Fibroblast of mammary gland (primary cell): Measurements from ENCODE around the gene HOXB4.

Source experiments
- DNase-seq: peaks from one replicate; pipeline ENCODE4 v3.0.0-alpha.2; 2010; ENCODE audit warnings: low read depth
- H3K4me3 ChIP-seq: 2 replicates; pipeline ENCODE4 v1.5.1; 2011; ENCODE audit warnings: low read depth, mild to moderate bottlenecking, low read length, moderate library complexity; ENCODE audit not compliant: control insufficient read depth
- CTCF ChIP-seq: conservative IDR thresholded peaks from 2 replicates; pipeline ENCODE4 v1.5.1; 2011; ENCODE audit warnings: low read depth, low read length, inconsistent platforms; ENCODE audit not compliant: control insufficient read depth, insufficient read depth

The HOXB4 gene

GRCh38 chr17:48548523-48549280, 29.4 kb downstream of the HOXB4 start:
- TF ChIP-seq CTCF: no peak
- DNase-seq: no peak
- no peak overlapping the region for H3K4me3 ChIP-seq

GRCh38 chr17:48547808-48548522, 30.2 kb downstream of the HOXB4 start:
- H3K4me3 ChIP-seq: peak overlapping the region; percentile 44
- DNase-seq: peak; percentile 78
- no peak for TF ChIP-seq CTCF

GRCh38 chr17:48546924-48547807, 31.0 kb downstream of the HOXB4 start:
- DNase-seq: no peak
- peak overlapping the region; percentile 44 for H3K4me3 ChIP-seq
- TF ChIP-seq CTCF: no peak

- H3K4me3 ChIP-seq: peak overlapping the region; percentile 44
- peak; percentile 80 for DNase-seq
- no peak for TF ChIP-seq CTCF
Measured at GRCh38 chr17:48546137-48546923, 31.8 kb downstream of the HOXB4 start.

GRCh38 chr17:48545539-48545938, 32.6 kb downstream of the HOXB4 start:
- no peak overlapping the region for H3K4me3 ChIP-seq

More at GRCh38 chr17:48545539-48545938, 32.6 kb downstream of the HOXB4 start:
- TF ChIP-seq CTCF: no peak
- no peak for DNase-seq
